ENCODE data around the gene SUGP1. TPM values are rescaled to one million over a fixed set of nuclear protein-coding genes. Genes with fewer than 3 reads are reported as not detected.
A peak's percentile ranks its signal among the peaks of the same experiment; 100 is the strongest.

Gene SUGP1
- total RNA-seq, 1 donor from 2014 or later, result 43.7 TPM

DNA sequence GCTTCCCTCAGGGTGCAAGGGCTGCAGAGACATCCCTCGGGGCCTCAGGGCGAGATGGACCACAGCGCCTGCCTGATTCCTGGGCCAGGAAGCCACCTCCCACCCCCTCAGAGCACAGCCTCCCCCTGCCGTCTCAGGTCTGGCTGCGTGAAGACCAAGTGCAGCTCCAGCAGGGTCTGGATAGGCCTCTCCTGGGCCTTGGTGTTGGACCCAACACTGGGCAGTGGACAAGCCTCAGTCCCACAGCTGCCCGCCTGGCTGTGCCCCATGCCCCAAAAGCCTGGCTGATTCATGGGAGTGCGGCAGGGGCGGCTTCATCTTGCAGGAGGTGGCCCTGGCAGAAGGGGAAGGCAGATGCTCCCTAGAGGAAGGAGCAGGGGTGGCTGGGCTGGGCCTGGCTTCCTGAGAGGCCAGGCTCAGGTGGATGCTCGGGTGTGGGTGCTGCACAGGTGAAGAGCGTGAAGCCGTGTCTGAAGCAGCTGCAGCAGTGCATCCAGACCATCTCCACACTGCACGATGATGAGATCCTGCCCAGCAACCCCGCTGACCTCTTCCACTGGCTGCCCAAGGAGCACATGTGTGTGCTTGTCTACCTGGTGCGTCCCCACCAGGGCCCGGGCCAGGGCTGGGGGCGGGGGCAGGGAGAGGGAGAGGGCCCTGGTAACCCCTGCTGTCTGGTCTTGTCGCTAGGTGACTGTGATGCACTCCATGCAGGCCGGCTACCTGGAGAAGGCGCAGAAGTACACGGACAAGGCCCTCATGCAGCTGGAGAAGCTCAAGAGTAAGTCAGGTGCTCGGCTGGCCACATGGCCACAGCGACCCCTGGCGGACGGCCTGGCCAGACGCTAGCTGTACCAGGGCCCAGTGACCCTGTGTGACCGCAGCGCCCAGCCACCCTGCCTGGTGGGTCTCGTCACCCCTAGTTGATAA lies 22.0 kb upstream of the SUGP1 start:
- DNase-seq (ENCODE audit: extremely low read depth, low read depth, low spot score), result no peak

- no peak for DNase-seq (ENCODE audit: extremely low read depth, low read depth, low spot score)
Measured at GRCh38 chr19:19341026-19341425, 20.7 kb upstream of the SUGP1 start.

DNA sequence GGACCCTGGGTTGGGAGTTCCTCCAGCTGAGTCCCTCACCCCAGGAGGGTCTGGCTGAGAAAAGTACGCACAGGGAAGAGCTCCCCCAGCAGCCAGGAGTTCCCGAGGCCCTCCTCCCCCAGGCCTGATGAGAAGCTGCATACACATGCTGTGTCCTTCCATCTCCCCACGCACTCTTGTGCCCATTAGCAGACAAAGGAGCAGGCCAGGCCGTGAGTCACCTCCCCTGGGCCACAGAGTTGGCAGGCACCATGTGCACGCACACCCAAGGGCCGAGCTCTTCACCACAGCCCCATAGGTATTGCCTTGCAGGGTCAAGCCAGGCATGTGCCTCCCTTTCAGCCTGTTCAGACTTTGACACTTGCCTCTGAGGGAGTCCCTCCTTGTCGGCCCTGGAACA lies 17.8 kb upstream of the SUGP1 start:
- no peak for DNase-seq (ENCODE audit: extremely low read depth, low read depth, low spot score)

DNA sequence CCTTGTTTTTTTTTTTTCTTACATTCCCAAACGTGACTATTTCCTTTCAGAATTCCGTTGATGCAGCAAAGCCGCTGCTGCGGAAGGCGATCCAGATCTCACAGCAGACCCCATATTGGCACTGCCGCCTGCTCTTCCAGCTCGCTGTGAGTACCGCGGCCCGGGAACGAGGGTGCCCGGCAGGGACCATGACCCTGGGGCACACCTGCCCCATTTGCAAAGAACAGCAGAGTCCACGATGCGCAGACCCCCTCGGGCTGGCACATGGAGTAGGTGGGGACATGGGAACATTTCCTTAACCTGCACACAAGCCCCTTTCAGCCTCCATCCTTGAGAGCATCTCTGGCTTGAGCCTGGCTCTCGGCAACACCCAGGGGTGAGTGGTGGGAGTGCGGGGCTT lies 16.8 kb upstream of the SUGP1 start:
- no peak for DNase-seq (ENCODE audit: extremely low read depth, low read depth, low spot score)

DNA sequence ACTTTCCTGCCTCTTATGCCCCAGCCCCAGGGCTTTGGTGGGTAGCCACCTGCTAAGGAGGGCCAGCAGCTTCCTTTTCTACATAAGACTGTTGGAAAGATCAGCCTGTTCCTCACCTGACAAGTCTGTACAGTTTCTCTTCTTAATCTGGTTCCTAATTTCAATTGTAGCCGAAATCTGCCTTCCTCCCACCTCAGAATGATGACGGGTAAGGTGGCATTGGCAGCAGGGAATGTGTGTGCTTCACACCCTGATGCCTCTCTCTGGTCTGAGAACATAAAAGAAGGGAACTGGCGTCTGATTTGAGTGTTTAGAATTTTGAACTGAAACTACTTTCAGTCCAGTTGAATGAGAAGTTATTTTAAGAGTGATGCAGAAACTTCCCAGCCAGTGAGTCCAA lies 16.3 kb upstream of the SUGP1 start:
- DNase-seq (ENCODE audit: extremely low read depth, low read depth, low spot score), result no peak

DNA sequence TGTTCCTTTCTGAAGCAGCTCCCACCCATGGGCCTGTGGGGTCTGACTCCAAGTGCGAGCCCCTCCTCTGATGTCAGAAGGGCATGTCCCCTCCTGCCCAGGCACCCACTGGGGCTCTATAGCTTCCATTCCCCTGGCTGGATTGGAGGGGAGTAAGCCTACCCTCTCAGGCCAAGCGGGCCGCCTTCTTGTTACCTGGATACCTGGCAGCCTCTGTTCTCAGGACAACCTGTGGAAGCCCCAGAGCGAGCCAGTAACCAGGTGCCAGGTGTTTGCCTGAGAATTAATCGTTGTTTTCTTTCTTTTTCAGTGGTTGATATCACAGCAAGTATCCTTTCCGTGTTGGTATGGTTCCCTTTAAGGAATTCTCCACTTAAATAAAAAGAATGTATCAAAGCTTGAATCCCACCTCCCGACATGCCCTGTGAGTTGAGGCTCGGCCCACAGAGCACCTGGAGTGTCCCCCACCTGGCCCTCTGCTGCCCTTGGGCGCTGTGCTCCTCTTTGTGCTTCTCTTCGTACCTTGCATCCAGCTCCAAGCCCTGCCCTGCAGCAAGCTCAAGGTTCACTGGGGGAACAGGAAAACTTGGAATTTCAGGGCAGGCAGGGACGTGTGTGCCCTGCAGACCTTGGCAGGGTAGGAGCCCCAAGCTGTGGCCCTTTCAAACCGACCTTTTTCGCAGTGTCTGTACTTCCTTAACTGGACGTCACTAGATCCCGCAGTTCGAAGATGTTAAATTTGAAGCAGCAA lies 15.3 kb upstream of the SUGP1 start:
- no peak for DNase-seq (ENCODE audit: extremely low read depth, low read depth, low spot score)

- DNase-seq (ENCODE audit: extremely low read depth, low read depth, low spot score), result no peak
Measured at GRCh38 chr19:19334989-19335344, 14.7 kb upstream of the SUGP1 start.

DNA sequence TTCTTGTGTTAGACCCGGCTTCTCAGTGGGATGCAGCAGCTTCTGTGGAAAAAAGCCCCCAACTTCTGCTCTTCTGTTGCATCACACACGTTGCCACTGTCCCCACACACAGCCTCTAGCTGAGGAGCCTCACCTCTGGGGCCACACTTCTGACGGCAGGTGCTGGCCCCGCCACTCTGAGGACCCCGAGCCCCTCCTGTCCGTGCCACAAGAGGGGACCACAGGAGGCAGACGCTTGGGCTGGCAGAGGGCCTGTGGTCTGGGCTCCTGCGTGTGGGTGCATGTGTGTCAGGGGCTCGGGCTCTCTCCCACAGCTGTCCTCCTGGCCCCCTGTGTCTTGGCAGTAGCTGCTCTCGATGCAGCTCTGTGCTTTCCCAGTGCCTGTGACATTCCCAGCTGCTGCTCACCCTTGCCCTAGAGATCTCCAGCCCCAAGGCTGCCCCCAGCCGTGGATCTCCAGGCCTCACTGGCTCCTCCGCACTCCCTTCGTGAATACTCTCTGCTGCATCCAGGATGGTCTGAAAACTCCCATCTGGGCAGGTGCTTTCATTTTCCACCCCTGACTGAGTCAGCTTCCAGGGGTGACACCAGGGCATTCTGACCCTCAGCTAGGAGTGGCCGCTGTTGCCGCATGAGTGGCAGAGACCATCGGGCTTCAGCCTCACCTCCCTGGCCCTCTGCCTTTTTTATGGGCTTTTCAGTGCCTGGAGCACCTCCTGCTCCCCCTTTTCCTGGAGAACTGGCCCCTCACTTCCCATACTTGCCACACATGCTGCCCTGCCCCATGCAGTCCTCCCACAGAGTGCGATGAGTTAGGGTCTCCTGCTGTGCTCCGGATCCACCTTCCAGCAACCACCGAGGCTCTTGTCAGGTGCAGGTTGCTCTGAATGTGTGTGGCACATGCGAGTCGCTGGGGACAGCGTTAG lies 14.0 kb upstream of the SUGP1 start:
- no peak for DNase-seq (ENCODE audit: extremely low read depth, low read depth, low spot score)

DNA sequence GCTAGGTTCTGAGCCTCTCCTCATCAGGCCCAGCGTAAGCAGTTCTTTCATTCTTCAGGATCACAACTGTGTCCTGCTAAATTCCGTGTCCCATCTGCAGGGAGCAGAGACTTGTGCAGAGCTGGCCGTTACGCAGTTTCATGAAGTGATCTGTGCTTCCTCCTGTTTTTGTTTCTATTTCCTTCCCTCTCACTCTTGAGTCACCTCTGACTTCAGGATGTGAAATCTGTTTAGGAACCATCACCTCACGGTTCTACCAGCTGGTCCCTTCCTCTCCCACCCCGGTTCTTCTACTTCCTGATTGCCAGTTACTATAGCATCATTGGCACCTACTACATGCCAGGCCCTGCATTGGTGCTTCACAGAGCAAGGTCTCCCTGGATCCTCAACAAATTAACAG lies 8.8 kb upstream of the SUGP1 start:
- peak; percentile 16 for DNase-seq (ENCODE audit: extremely low read depth, low read depth, low spot score)

GRCh38 chr19:19327672-19328071 lies 7.4 kb upstream of the SUGP1 start:
- DNase-seq (ENCODE audit: extremely low read depth, low read depth, low spot score), result no peak

- DNase-seq (ENCODE audit: extremely low read depth, low read depth, low spot score), result no peak
Measured at GRCh38 chr19:19324059-19324770, 3.9 kb upstream of the SUGP1 start.

DNA sequence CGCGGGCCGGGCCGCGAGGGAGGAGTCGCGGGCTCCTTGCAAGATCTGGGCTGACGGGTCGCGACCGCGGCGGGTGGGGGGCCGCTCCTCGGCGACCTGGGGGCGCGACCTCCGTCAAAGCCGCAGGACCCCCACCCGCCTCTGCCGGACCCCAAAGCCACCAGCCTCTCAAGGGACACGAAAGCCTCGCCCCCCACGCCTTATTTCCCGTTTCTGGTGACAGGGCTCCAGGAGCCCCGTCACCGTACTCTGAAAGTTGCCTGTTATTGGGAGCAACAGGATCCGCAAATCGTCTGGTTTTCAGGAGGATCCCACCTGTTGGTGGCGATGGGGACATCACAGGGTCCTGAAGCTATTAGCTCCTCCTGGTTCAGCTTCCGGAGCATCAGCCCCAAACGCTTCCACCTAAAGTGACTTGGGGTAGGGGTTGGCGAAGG lies 850 bp upstream of the SUGP1 start:
- no peak for DNase-seq (ENCODE audit: extremely low read depth, low read depth, low spot score)

GRCh38 chr19:19319732-19320360 lies 463 bp downstream of the SUGP1 start:
- no peak for DNase-seq (ENCODE audit: extremely low read depth, low read depth, low spot score)

- DNase-seq (ENCODE audit: extremely low read depth, low read depth, low spot score), result no peak
Measured at GRCh38 chr19:19316082-19316481, 4.2 kb downstream of the SUGP1 start.

GRCh38 chr19:19315444-19315843 lies 4.9 kb downstream of the SUGP1 start:
- no peak for DNase-seq (ENCODE audit: extremely low read depth, low read depth, low spot score)

- DNase-seq (ENCODE audit: extremely low read depth, low read depth, low spot score), result no peak
Measured at GRCh38 chr19:19308373-19308772, 11.9 kb downstream of the SUGP1 start.

GRCh38 chr19:19306191-19306590 lies 14.1 kb downstream of the SUGP1 start:
- DNase-seq (ENCODE audit: extremely low read depth, low read depth, low spot score), result no peak

DNA sequence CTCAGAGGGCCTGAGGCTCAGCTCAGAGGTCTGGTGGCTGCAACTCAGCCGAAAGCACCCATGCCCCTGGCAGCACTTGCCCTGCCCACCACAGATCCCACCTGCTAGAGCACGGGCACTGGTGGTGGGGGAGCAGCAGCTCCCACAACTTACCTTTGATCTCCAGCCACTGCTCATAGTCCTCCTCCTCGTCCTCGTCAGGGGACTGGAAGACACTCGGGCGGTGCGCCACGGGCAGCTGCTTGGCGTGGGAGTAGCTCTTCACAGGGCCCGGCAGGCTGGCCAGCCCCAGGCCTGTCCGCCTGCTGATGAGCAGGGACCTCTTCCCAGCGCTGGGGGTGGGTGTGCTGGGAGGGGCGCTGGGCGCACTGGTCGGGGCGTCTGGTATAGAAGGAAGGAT lies 14.6 kb downstream of the SUGP1 start:
- no peak for DNase-seq (ENCODE audit: extremely low read depth, low read depth, low spot score)

- no peak for DNase-seq (ENCODE audit: extremely low read depth, low read depth, low spot score)
Measured at GRCh38 chr19:19305066-19305465, 15.2 kb downstream of the SUGP1 start.

All from glomerular endothelial cell (primary cell).